ENCODE data around the gene WDR20. TPM values are rescaled to one million over a fixed set of nuclear protein-coding genes. Genes with fewer than 3 reads are reported as not detected.

Gene WDR20
- total and polyA plus RNA-seq, 2 experiments from 2014 or later, result 15.3 to 24.0 TPM

GRCh38 chr14:102177161-102177560 lies 37.5 kb downstream of the WDR20 start:
- DNase-seq (ENCODE audit: low spot score), result no peak
- Histone ChIP-seq H3K27ac (no peak overlapping the region), H3K4me1 (ENCODE audit: insufficient read depth) (no peaks in the 10 kb centered on the region), H3K4me3 (no peak overlapping the region), H3K27me3 (no peaks in the 10 kb centered on the region), H2AFZ (no peak overlapping the region), H3K4me2 (no peak overlapping the region), H4K20me1 (ENCODE audit: insufficient read depth, poor library complexity, severe bottlenecking) (peaks cover 33% of the 10 kb centered on the region), H3K36me3 (replicated peaks; ENCODE audit: insufficient read depth, low read depth) (no peaks in the 10 kb centered on the region), H3K9me2 (replicated peaks; ENCODE audit: insufficient read depth) (no peaks in the 10 kb centered on the region), H3K9me3 (ENCODE audit: low read depth) (no peaks in the 10 kb centered on the region), H3K79me2 (peaks cover 93% of the 10 kb centered on the region)
- no peak for TF ChIP-seq CTCF (IDR thresholded peaks at IDR 0.05; ENCODE audit: poor library complexity)
- no peak for TF ChIP-seq EZH2phosphoT487 (IDR thresholded peaks at IDR 0.05; ENCODE audit: low read depth, severe bottlenecking, unreplicated experiment)
- no peak for TF ChIP-seq EZH2 (IDR thresholded peaks at IDR 0.05; ENCODE audit: borderline replicate concordance)
- WGBS (ENCODE audit: low lambda C conversion rate, missing lambda C conversion rate), result 78% methylated on average over 4 of the region's 4 CpGs

DNA sequence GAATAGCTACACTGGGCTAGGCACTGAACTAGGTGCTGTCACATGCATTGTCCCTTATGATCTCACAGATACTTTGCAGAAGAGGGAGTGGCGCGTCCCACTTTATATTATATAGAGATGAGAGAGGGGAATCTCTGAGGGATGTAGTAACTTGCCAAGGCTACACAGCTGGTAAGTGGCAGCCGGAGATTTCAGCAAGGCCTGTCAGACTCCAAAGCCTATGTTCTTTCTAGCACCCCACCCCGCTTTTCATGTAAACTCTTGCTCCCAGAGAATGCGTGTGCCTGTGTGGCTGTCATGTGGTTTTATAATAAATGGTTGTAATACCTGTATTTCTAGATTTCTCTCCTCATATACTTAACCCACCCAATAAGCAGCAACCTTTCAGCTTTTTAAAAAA lies 39.1 kb downstream of the WDR20 start:
- H3K27me3 ChIP-seq, result no peaks in the 10 kb centered on the region
- peaks cover 39% of the 10 kb centered on the region for H4K20me1 ChIP-seq (ENCODE audit: insufficient read depth, poor library complexity, severe bottlenecking)
- no peaks in the 10 kb centered on the region for H3K4me1 ChIP-seq (ENCODE audit: insufficient read depth)
- WGBS (ENCODE audit: low lambda C conversion rate, missing lambda C conversion rate), result 91% methylated on average over 5 of the region's 5 CpGs
- H3K9me2 ChIP-seq (replicated peaks; ENCODE audit: insufficient read depth), result no peaks in the 10 kb centered on the region
- no peak overlapping the region for H2AFZ ChIP-seq
- H3K4me2 ChIP-seq, result no peak overlapping the region
- H3K9me3 ChIP-seq (ENCODE audit: low read depth), result no peaks in the 10 kb centered on the region
- H3K36me3 ChIP-seq (replicated peaks; ENCODE audit: insufficient read depth, low read depth), result no peaks in the 10 kb centered on the region
- H3K4me3 ChIP-seq, result no peak overlapping the region
- H3K79me2 ChIP-seq, result peaks cover 100% of the 10 kb centered on the region
- TF ChIP-seq EZH2 (IDR thresholded peaks at IDR 0.05; ENCODE audit: borderline replicate concordance) (no peak), EZH2phosphoT487 (IDR thresholded peaks at IDR 0.05; ENCODE audit: low read depth, severe bottlenecking, unreplicated experiment) (no peak), CTCF (IDR thresholded peaks at IDR 0.05; ENCODE audit: poor library complexity) (no peak)
- H3K27ac ChIP-seq, result no peak overlapping the region
- DNase-seq (ENCODE audit: low spot score), result no peak

GRCh38 chr14:102180248-102180998 lies 40.7 kb downstream of the WDR20 start:
- no peaks in the 10 kb centered on the region for H3K36me3 ChIP-seq (replicated peaks; ENCODE audit: insufficient read depth, low read depth)
- no peak overlapping the region for H3K4me2 ChIP-seq
- H3K4me1 ChIP-seq (ENCODE audit: insufficient read depth), result peaks cover 6% of the 10 kb centered on the region
- peaks cover 100% of the 10 kb centered on the region for H3K79me2 ChIP-seq
- no peaks in the 10 kb centered on the region for H3K27me3 ChIP-seq
- H3K9me2 ChIP-seq (replicated peaks; ENCODE audit: insufficient read depth), result no peaks in the 10 kb centered on the region
- no peak overlapping the region for H2AFZ ChIP-seq
- H4K20me1 ChIP-seq (ENCODE audit: insufficient read depth, poor library complexity, severe bottlenecking), result peaks cover 36% of the 10 kb centered on the region
- H3K27ac ChIP-seq, result no peak overlapping the region
- WGBS (ENCODE audit: low lambda C conversion rate, missing lambda C conversion rate), result 75% methylated on average over 7 of the region's 7 CpGs
- H3K9me3 ChIP-seq (ENCODE audit: low read depth), result no peaks in the 10 kb centered on the region
- DNase-seq (ENCODE audit: low spot score), result no peak
- no peak overlapping the region for H3K4me3 ChIP-seq
- TF ChIP-seq CTCF (IDR thresholded peaks at IDR 0.05; ENCODE audit: poor library complexity), result no peak
- TF ChIP-seq EZH2 (IDR thresholded peaks at IDR 0.05; ENCODE audit: borderline replicate concordance), result no peak
- TF ChIP-seq EZH2phosphoT487 (IDR thresholded peaks at IDR 0.05; ENCODE audit: low read depth, severe bottlenecking, unreplicated experiment), result no peak

Measured in hepatocyte (in vitro differentiated cells).